BJ (cell line): ENCODE data around the gene PHYHD1. TPM values are rescaled to one million over a fixed set of nuclear protein-coding genes. Genes with fewer than 3 reads are reported as not detected.
A peak's percentile ranks its signal among the peaks of the same experiment; 100 is the strongest.

ENCODE experiments used
- CTCF ChIA-PET: fragments of 350-600 bp; formaldehyde crosslinking; extraction: SDS; loops from one replicate; lab custom pipeline; 2021; ENCODE audit warnings: antibody characterized with exemption, inconsistent platforms; lab: Yijun Ruan, JAX
- POLR2A ChIA-PET: fragments of 300-600 bp; sonication (Branson Sonifier 250); formaldehyde crosslinking; extraction: SDS; loops from one replicate; lab custom pipeline; 2021; ENCODE audit warnings: antibody characterized with exemption; lab: Charles Lee
- DNase-seq: peaks from one replicate; pipeline ENCODE4 v3.0.0-alpha.2; 2011; ENCODE audit warnings: low read depth
- H3K27me3 ChIP-seq: 2 replicates; pipeline ENCODE4 v1.6.0; 2011; ENCODE audit warnings: low read length; ENCODE audit not compliant: control insufficient read depth, insufficient read depth
- H3K36me3 ChIP-seq: 2 replicates; pipeline ENCODE4 v1.5.1; 2011; ENCODE audit warnings: low read length; ENCODE audit not compliant: control insufficient read depth, insufficient read depth
- H3K4me3 ChIP-seq: 2 replicates; pipeline ENCODE4 v1.5.1; 2011; ENCODE audit warnings: low read depth, mild to moderate bottlenecking, control low read depth, low read length
- polyA plus RNA-seq: library from polyadenylated mRNA; depleted of rRNA; stranded (reverse); fragments of >200 nt; gene quantifications from 2 replicates; pipeline ENCODE4 v1.2.3, GENCODE V29; 2011
- TF ChIP-seq, protein P1 (sequence below): IDR thresholded peaks from 2 replicates; pipeline ENCODE4 v1.5.1; 2011; ENCODE audit warnings: low read depth, mild to moderate bottlenecking, control low read depth, inconsistent platforms, low read length, moderate library complexity; ENCODE audit not compliant: insufficient read depth

The PHYHD1 gene
- polyA plus RNA-seq, 1 experiment = 18.6 TPM

DNA sequence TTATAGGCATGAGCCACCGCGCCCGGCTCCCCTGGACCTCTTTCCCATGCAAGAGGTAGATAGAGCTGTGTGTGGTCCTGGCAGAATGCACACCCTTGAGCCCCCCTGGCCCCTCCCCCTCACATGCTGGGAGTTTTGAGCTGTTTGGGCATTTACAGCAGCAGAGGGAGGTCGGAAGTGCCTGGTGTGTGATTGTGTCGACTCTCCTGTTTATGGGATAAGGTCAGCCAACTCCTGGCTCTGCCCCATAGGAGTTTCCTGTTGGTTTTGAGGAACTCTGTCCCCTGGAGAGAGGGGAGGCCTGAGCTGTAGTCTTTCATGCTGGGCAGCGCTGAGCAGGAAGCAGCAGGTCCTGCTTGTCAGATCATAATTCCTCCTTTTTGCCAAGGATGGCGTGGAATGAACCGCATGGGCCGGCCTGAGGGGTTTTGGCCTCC is 32.9 kb upstream of the PHYHD1 start:
- TF ChIP-seq, protein P1, sequence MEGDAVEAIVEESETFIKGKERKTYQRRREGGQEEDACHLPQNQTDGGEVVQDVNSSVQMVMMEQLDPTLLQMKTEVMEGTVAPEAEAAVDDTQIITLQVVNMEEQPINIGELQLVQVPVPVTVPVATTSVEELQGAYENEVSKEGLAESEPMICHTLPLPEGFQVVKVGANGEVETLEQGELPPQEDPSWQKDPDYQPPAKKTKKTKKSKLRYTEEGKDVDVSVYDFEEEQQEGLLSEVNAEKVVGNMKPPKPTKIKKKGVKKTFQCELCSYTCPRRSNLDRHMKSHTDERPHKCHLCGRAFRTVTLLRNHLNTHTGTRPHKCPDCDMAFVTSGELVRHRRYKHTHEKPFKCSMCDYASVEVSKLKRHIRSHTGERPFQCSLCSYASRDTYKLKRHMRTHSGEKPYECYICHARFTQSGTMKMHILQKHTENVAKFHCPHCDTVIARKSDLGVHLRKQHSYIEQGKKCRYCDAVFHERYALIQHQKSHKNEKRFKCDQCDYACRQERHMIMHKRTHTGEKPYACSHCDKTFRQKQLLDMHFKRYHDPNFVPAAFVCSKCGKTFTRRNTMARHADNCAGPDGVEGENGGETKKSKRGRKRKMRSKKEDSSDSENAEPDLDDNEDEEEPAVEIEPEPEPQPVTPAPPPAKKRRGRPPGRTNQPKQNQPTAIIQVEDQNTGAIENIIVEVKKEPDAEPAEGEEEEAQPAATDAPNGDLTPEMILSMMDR = no peak
- DNase-seq = no peak
- Histone ChIP-seq H3K4me3 (no peak overlapping the region), H3K27me3 (no peaks in the 10 kb centered on the region), H3K36me3 (peaks cover 17% of the 10 kb centered on the region)
- ChIA-PET CTCF (interaction anchor here (2.0 kb wide), 1 partner anchor 40 kb away, joined by 11 read pairs; no protein-coding TSS in a partner anchor), POLR2A (no interaction called here)

DNA sequence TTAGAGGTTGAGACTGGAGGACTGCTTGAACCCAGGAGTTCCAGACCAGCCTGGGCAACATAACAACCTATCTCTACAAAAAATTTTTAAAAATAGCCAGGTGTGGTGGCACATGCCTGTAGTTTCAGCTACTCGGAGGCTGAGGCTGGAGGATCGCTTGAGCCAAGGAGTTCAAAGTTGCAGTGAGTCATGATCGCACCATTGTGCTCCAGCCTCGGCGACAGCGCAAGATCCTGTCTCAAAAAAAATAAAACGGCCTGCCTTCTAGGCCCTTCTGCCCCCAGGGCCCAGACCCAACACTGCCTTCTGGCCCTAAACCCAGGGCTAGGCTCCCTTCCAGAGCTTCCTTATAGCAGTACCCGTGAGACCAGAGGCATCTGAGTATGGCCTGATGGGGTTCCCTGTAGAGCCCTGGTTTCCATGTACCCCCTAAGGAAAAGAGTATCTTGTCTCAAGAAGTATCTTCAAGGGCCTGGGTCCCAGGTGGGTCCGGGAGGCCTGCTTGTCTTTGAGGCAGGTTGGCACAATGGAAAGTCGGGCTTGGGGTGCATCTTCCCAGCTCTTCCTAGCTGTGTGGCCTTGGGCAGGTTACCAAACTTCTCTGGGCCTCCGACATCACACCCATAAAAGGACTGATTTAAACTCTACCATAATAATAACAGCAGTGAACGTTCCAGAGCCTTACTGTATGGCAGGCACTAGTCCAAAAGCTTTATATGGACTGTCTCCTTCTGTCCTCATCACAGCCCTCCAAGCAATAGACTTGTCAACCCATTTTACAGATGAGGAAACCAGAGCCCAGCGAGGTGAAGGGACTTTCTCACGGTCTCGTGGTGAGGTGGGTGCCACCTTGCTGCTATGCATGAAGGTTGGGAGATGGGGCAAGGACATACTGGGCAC is 29.2 kb upstream of the PHYHD1 start:
- TF ChIP-seq, protein P1 = no peak
- CTCF ChIA-PET = interaction anchor here (0.9 to 3.1 kb wide), 3 partner anchors 14 to 36 kb away, joined by 3 to 10 read pairs (median 3); no protein-coding TSS in a partner anchor
- POLR2A ChIA-PET = interaction anchor here (1.0 kb wide), 1 partner anchor 21 kb away, joined by 3 read pairs; no protein-coding TSS in a partner anchor
- Histone ChIP-seq H3K4me3 (no peak overlapping the region), H3K36me3 (peaks cover 13% of the 10 kb centered on the region), H3K27me3 (no peaks in the 10 kb centered on the region)
- DNase-seq = no peak

DNA sequence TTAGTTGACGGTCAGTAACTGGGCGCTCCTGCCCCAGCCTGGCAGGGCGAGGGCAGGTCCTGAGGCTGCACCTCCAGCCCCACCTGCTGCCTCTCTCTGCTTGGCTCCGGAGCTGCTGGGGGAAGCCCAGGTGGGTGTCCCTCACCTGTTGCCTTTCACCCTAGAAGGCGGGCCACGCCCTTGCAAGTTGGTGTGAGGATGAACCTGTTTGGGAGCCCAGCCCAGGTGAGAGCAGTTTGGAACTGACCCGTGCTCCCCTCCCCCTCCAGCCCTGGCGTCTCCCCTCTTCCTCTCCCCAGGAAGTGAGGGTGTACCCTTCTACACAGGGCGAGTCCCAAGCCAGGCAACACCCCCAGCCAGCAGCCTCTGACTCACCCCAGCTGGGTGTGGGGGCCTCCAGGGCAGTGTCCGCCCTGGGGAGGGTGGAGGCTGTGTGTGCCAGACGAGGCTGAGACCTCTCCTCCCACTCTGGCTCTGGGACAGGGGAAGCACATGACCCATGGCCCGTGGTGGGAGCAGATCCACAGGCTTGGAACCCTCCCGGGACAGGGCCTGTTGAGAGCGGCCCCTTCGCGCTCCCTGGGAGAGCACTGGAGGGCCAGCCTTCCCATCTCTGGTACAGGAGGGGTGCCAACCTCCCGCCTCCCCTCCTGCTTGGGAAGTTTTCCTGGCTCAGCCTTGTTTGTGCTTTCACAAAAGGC is 28.4 kb upstream of the PHYHD1 start:
- Histone ChIP-seq H3K4me3 (peak overlapping the region; percentile 12), H3K27me3 (no peaks in the 10 kb centered on the region), H3K36me3 (peaks cover 11% of the 10 kb centered on the region)
- CTCF ChIA-PET = interaction anchor here (0.9 to 3.1 kb wide), 3 partner anchors 14 to 35 kb away, joined by 3 to 10 read pairs (median 3); no protein-coding TSS in a partner anchor
- TF ChIP-seq, protein P1 = no peak
- POLR2A ChIA-PET = interaction anchor here (0.5 to 1.0 kb wide), 2 partner anchors 20 to 734 kb away, joined by 3 read pairs; partner anchors contain the start of gene NTMT1
- DNase-seq = peak; percentile 74

DNA sequence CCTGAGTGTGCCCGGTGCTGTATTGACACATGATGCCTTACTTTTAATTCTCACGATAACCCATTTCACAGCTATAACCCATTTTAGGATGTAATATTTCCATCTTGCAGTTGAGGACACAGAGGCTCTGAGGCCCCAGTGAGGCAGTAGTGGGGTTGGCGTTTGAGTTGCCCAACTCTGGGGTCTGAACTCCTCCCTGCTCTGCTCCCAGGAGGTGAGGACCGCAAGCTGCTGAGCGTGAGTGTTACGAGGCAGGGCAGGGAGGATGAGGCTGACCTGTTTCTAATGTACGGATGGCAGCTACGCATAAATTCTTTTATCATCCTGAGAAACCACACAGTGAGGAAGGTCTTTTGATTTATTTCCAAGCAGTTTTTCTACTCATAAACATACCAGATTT is 27.4 kb upstream of the PHYHD1 start:
- Histone ChIP-seq H3K4me3 (no peak overlapping the region), H3K27me3 (no peaks in the 10 kb centered on the region), H3K36me3 (peaks cover 11% of the 10 kb centered on the region)
- TF ChIP-seq, protein P1 = no peak
- no peak for DNase-seq
- CTCF ChIA-PET = interaction anchor here (3.1 kb wide), 1 partner anchor 34 kb away, joined by 10 read pairs; no protein-coding TSS in a partner anchor
- POLR2A ChIA-PET = no interaction called here
